ENCODE measurements around the gene HOMER1.

DNA sequence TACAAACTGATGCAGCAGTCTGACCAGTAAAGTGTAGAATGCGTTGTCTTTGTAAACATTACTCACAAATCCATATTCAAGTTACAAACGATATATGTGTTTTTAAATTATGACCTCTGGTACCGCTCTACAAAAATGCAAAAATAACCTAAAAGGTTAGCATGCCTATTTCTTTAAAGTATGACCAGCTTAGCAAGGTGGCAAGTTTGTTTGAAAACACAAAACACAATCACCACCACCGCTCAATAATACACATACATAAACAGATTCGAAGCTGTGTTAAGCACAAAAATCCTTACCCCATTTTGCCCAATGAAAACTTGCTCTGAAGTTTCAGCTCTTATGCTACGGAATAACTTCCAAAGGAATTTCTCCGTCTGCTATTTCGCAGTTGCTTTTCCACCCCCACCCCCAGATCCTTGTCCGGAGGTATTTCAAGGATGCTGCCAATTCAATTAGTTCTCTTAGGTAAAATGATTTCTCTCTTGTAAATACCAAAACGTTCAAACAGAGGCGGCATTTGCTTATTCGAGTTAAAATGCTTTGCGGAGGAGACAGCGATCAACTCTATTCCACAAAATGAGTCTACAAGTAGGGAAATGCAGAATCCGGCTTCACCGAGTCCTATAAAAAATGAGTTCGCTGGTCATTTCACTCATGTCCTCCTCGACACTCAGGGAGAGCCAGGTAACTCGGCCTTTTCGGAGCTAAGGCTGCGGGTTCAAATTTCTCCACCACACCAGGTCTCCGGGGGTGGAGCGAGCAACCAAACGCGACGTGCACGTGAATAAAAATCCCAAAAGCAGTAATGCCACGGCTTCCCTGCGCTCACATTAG is 1.2 kb downstream of the HOMER1 start:
- TF ChIP-seq MYC (IDR thresholded peaks at IDR 0.05; ENCODE audit: low read depth, low read length) = no peak
- TF ChIP-seq, protein P1, sequence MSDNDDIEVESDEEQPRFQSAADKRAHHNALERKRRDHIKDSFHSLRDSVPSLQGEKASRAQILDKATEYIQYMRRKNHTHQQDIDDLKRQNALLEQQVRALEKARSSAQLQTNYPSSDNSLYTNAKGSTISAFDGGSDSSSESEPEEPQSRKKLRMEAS (IDR thresholded peaks at IDR 0.05; ENCODE audit: low read depth, low read length) = no peak
- TF ChIP-seq, protein P2, sequence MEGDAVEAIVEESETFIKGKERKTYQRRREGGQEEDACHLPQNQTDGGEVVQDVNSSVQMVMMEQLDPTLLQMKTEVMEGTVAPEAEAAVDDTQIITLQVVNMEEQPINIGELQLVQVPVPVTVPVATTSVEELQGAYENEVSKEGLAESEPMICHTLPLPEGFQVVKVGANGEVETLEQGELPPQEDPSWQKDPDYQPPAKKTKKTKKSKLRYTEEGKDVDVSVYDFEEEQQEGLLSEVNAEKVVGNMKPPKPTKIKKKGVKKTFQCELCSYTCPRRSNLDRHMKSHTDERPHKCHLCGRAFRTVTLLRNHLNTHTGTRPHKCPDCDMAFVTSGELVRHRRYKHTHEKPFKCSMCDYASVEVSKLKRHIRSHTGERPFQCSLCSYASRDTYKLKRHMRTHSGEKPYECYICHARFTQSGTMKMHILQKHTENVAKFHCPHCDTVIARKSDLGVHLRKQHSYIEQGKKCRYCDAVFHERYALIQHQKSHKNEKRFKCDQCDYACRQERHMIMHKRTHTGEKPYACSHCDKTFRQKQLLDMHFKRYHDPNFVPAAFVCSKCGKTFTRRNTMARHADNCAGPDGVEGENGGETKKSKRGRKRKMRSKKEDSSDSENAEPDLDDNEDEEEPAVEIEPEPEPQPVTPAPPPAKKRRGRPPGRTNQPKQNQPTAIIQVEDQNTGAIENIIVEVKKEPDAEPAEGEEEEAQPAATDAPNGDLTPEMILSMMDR (IDR thresholded peaks at IDR 0.05; ENCODE audit: low read depth, low read length) = no peak
